Tibial artery (tissue), 4 donors: ENCODE measurements around the gene MYO3B.

ENCODE experiments used
- DNase-seq, 2 donors: peaks; one replicate each; pipeline ENCODE4 v3.0.0-alpha.2; 2019
- H3K27ac ChIP-seq, 2 donors: fragments of 200-600 bp; sonication (generic) in 1 of 2; 1 replicate in 1 of 2; 2 replicates in 1 of 2; pipeline ENCODE4 v1.5.1; 2018 to 2019; ENCODE audit warnings: mild to moderate bottlenecking in 1 of 2
- H3K27me3 ChIP-seq, 2 donors: fragments of 200-600 bp; sonication (generic) in 1 of 2; one replicate each; pipeline versions ENCODE4 v1.5.1 to v1.6.0; 2016 to 2019
- H3K36me3 ChIP-seq, 3 donors: fragments of 200-600 bp; sonication (generic) in 2 of 3; one replicate each; pipeline ENCODE4 v1.5.1; 2016 to 2019; ENCODE audit warnings: mild to moderate bottlenecking in 2 of 3
- H3K4me1 ChIP-seq, 4 donors: fragments of 200-600 bp; sonication (generic) in 2 of 4; 1 replicate in 3 of 4; 2 replicates in 1 of 4; pipeline ENCODE4 v1.5.1; 2016 to 2019
- H3K4me3 ChIP-seq, 2 donors: fragments of 200-600 bp; sonication (generic) in 1 of 2; 1 replicate in 1 of 2; 2 replicates in 1 of 2; pipeline ENCODE4 v1.5.1; 2018 to 2019; ENCODE audit warnings: mild to moderate bottlenecking in 2 of 2
- H3K9me3 ChIP-seq, 3 donors: fragments of 200-600 bp; sonication (generic) in 1 of 3; one replicate each; pipeline ENCODE4 v1.5.1; 2016 to 2019
- intact Hi-C: fragments of 100-400 bp; cut with DNase I; formaldehyde crosslinking; loops from one replicate; pipeline ENCODE4 v1.15.0; 2023; ENCODE audit warnings: low total_unique reads
- TF ChIP-seq, protein P1 (sequence below), 2 experiments: fragments of 200-600 bp in 1 of 2; fragments of 450-650 bp in 1 of 2; IDR thresholded peaks; one replicate each; pipeline ENCODE4 v1.5.1; 2017 to 2019; ENCODE audit warnings: antibody characterized with exemption in 2 of 2, mild to moderate bottlenecking in 1 of 2, moderate library complexity in 1 of 2

The MYO3B gene

DNA sequence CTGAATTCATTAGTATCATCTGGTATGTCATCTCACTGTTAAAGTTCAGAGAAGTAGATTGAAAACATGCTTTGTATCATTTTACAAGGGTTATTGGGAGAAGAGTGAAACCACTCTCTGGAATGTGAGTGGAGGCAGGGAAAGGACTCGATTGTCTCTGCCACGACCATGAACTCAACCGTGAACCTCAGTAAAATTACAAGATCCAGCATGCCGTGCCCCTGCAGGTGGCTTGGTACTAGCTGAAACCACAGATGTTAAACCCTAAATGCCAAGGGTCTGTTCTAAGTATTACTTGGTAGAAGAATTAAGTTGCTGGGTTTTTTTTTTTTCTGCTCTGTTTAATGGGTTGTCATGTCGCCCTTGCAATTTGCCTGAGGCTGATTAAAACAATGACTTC is 197.2 kb downstream of the MYO3B start:
- Histone ChIP-seq H3K4me1 (peaks cover 0 to 24% (median 3%) of the 10 kb centered on the region in 4 donors), H3K27me3 (no peaks in the 10 kb centered on the region), H3K4me3 (no peak overlapping the region), H3K9me3 (no peaks in the 10 kb centered on the region), H3K27ac (no peak overlapping the region), H3K36me3 (no peaks in the 10 kb centered on the region)
- no peak for DNase-seq
- TF ChIP-seq, protein P1, sequence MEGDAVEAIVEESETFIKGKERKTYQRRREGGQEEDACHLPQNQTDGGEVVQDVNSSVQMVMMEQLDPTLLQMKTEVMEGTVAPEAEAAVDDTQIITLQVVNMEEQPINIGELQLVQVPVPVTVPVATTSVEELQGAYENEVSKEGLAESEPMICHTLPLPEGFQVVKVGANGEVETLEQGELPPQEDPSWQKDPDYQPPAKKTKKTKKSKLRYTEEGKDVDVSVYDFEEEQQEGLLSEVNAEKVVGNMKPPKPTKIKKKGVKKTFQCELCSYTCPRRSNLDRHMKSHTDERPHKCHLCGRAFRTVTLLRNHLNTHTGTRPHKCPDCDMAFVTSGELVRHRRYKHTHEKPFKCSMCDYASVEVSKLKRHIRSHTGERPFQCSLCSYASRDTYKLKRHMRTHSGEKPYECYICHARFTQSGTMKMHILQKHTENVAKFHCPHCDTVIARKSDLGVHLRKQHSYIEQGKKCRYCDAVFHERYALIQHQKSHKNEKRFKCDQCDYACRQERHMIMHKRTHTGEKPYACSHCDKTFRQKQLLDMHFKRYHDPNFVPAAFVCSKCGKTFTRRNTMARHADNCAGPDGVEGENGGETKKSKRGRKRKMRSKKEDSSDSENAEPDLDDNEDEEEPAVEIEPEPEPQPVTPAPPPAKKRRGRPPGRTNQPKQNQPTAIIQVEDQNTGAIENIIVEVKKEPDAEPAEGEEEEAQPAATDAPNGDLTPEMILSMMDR (IDR thresholded peaks at IDR 0.05) = no peak
- intact Hi-C loops = no loop called here

DNA sequence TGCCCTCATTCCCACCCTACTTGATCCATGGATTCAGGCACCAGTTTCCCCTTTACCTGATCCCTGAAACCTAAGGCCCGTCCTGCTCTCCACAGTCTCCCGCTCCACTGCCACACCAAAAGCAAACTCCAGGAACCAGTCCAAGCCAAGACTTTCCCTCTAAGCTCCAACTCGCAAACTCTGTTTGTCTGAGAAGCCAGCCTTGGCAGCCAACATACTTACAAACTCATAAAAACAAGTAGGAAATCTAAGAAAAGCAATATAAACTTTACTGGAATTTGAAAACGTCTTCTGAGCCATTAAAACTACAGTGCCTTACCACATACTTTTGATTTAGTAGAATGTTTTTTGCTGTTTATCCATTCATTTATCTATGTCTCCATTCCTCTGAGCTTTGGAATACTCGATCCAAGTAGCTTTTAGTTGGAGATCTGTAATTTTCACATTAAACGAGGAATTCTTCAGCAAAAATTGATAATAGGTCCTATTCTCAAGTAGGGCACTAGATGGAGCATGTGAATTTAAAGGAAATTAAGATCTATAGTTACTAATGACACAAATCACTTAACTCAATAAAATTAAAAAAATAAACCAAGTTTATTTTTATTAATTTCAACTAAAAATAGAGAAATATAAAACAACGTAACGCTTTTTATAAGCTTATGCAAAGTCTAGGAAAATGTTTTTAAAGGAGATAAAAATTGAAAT is 199.7 kb downstream of the MYO3B start:
- no peaks in the 10 kb centered on the region for H3K27me3 ChIP-seq
- intact Hi-C loops = no loop called here
- H3K4me3 ChIP-seq = peak overlapping the region in 1 of 2 donors; percentile 15
- TF ChIP-seq, protein P1 (IDR thresholded peaks at IDR 0.05) = peak in 1 of 2 experiments; percentile 4
- no peaks in the 10 kb centered on the region for H3K9me3 ChIP-seq
- peaks cover 0 to 24% (median 3%) of the 10 kb centered on the region in 4 donors for H3K4me1 ChIP-seq
- peak in 1 of 2 donors; percentile 22 for DNase-seq
- no peaks in the 10 kb centered on the region for H3K36me3 ChIP-seq
- peak overlapping the region in 1 of 2 donors; percentile 39 for H3K27ac ChIP-seq

DNA sequence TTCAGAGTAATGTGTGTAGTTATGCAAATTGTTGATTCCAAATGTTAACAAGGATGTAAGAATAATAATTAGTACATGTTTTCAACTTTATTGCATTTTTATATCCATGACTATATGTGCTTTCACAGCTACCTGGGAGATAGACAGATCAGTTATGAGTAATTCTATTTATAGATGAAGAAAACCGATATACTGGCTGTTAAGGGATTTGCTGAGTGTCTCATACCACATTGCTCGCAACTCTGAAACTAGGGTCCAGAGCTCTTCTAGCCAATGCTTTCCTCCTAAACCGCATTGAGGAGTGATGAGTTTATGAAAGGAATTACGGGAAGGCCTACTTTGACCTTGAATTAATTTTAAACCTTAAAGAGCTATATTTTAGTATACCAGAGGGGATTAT is 202.3 kb downstream of the MYO3B start:
- Histone ChIP-seq H3K9me3 (no peaks in the 10 kb centered on the region), H3K27ac (no peak overlapping the region)
- intact Hi-C loops = no loop called here

DNA sequence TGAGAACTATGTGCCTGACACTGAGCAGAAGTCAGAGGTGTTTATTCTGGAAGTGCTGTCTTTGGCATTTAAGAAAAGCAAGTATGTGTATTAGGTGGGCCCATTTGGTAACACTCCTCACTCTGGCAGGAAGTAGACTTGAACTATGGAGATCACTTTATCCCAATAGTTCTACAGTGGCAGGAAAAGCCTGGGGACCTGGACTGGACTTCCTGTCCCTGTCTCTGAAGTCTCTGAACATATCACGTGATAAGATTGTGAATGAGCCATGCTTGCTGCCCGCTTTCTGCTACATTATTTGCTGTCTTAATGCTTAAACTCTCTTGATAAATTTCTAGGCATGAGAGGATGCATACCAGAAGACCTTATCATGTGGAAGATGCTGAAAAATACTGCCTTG is 203.7 kb downstream of the MYO3B start:
- Histone ChIP-seq H3K27me3 (no peaks in the 10 kb centered on the region), H3K4me3 (no peak overlapping the region), H3K4me1 (peaks cover 0 to 24% (median 3%) of the 10 kb centered on the region in 4 donors), H3K27ac (no peak overlapping the region), H3K36me3 (no peaks in the 10 kb centered on the region), H3K9me3 (no peaks in the 10 kb centered on the region)
- TF ChIP-seq, protein P1 (IDR thresholded peaks at IDR 0.05) = no peak
- intact Hi-C loops = no loop called here
- no peak for DNase-seq

More for the DNA sequence above, 202.3 kb downstream of the MYO3B start:
- no peak for DNase-seq
- H3K4me1 ChIP-seq = peaks cover 0 to 24% (median 3%) of the 10 kb centered on the region in 4 donors
- H3K4me3 ChIP-seq = no peak overlapping the region
- H3K36me3 ChIP-seq = no peaks in the 10 kb centered on the region
- no peaks in the 10 kb centered on the region for H3K27me3 ChIP-seq
- TF ChIP-seq, protein P1 (IDR thresholded peaks at IDR 0.05) = no peak

DNA sequence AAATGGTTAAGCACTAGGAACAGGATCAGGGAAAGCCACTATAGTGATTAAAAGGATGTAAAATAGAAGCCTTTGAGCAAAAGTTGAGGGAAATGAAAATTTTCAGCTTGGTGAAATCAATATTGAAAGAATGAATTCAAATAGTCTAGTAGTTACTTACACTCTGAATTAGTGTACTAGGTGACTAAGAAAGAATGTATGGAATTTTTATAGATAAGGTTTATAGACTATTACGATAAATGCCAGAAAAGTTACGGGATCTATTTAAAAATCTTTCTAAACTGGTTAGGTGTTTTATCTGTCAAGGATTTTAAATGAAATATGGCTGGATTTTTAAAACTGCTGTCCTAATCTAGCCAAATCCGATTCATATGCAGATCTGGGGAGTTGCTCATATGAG is 208.6 kb downstream of the MYO3B start:
- Histone ChIP-seq H3K27ac (no peak overlapping the region), H3K4me3 (no peak overlapping the region), H3K9me3 (no peaks in the 10 kb centered on the region), H3K36me3 (no peaks in the 10 kb centered on the region), H3K27me3 (no peaks in the 10 kb centered on the region), H3K4me1 (no peaks in the 10 kb centered on the region)
- intact Hi-C loops = no loop called here
- TF ChIP-seq, protein P1 (IDR thresholded peaks at IDR 0.05) = no peak
- DNase-seq = no peak
